ENCODE measurements around the gene CXXC5.
A peak's percentile ranks its signal among the peaks of the same experiment; 100 is the strongest.

CXXC5 gene

GRCh38 chr5:139638736-139639618 is 9.2 kb upstream of the CXXC5 start:
- DNase-seq, result no peak

- no peak for DNase-seq
Observed at GRCh38 chr5:139639619-139640380, 8.3 kb upstream of the CXXC5 start.

- no peak for DNase-seq
Observed at GRCh38 chr5:139640421-139641115, 7.6 kb upstream of the CXXC5 start.

- no peak for DNase-seq
Observed at GRCh38 chr5:139641116-139642080, 6.8 kb upstream of the CXXC5 start.

GRCh38 chr5:139642213-139642612 is 5.9 kb upstream of the CXXC5 start:
- DNase-seq, result no peak

- no peak for DNase-seq
Observed at GRCh38 chr5:139642891-139643871, 5.0 kb upstream of the CXXC5 start.

GRCh38 chr5:139644001-139644456 is 4.1 kb upstream of the CXXC5 start:
- DNase-seq, result no peak

GRCh38 chr5:139644646-139645429 is 3.3 kb upstream of the CXXC5 start:
- no peak for DNase-seq

- DNase-seq, result peak; percentile 68
Observed at GRCh38 chr5:139645430-139645871, 2.7 kb upstream of the CXXC5 start.

- DNase-seq, result peak; percentile 4
Observed at GRCh38 chr5:139646111-139646510, 2.0 kb upstream of the CXXC5 start.

GRCh38 chr5:139646912-139647505 is 1.1 kb upstream of the CXXC5 start:
- peak; percentile 85 for DNase-seq

GRCh38 chr5:139647506-139648204 is 494 bp upstream of the CXXC5 start:
- peak; percentile 47 for DNase-seq

- DNase-seq, result peak; percentile 64
Observed at GRCh38 chr5:139649082-139649991, 1.2 kb downstream of the CXXC5 start.

- DNase-seq, result peak; percentile 62
Observed at GRCh38 chr5:139650031-139650688, 2.0 kb downstream of the CXXC5 start.

- no peak for DNase-seq
Observed at GRCh38 chr5:139650689-139651042, 2.5 kb downstream of the CXXC5 start.

GRCh38 chr5:139651043-139651834 is 3.1 kb downstream of the CXXC5 start:
- no peak for DNase-seq
